MM.1S (cell line): ENCODE measurements around the gene FRMD1.

Experiments
- DNase-seq: peaks from one replicate; pipeline ENCODE4 v3.0.0-alpha.2; 2015
- H2AFZ ChIP-seq: fragments of 300-600 bp; sonication (generic); 2 replicates; pipeline ENCODE4 v1.6.0; 2016; ENCODE audit warnings: antibody characterized with exemption, low read length
- H3F3A ChIP-seq: fragments of 300-600 bp; sonication (generic); 2 replicates; pipeline ENCODE4 v1.6.1; 2016; ENCODE audit warnings: mild to moderate bottlenecking, antibody characterized with exemption, low read length, moderate library complexity, mixed read lengths; ENCODE audit not compliant: insufficient read depth
- H3K27ac ChIP-seq: fragments of 300-600 bp; sonication (generic); 2 replicates; pipeline ENCODE4 v1.5.1; 2016; ENCODE audit warnings: mild to moderate bottlenecking, low read length
- H3K27me3 ChIP-seq: fragments of 300-600 bp; sonication (generic); replicated peaks from 2 replicates; pipeline ENCODE4 v1.6.0; 2016; ENCODE audit warnings: low read length; ENCODE audit not compliant: insufficient read depth
- H3K36me3 ChIP-seq: fragments of 300-600 bp; sonication (generic); replicated peaks from 2 replicates; pipeline ENCODE4 v1.6.1; 2016; ENCODE audit warnings: mild to moderate bottlenecking, low read length, mixed read lengths; ENCODE audit not compliant: insufficient read depth
- H3K4me1 ChIP-seq: fragments of 300-600 bp; sonication (generic); 2 replicates; pipeline ENCODE4 v1.6.1; 2016; ENCODE audit warnings: low read length, mixed read lengths
- H3K4me2 ChIP-seq: fragments of 300-600 bp; sonication (generic); 2 replicates; pipeline ENCODE4 v1.6.0; 2016; ENCODE audit warnings: low read depth, low read length
- H3K4me3 ChIP-seq: fragments of 300-600 bp; sonication (generic); 2 replicates; pipeline ENCODE4 v1.5.1; 2016; ENCODE audit warnings: low read length, mixed read lengths
- H3K79me2 ChIP-seq: fragments of 300-600 bp; sonication (generic); 2 replicates; pipeline ENCODE4 v1.6.1; 2016; ENCODE audit warnings: mixed run types, low read length, mixed read lengths
- H3K9ac ChIP-seq: fragments of 300-600 bp; sonication (generic); 2 replicates; pipeline ENCODE4 v1.6.1; 2016; ENCODE audit warnings: low read length, mixed read lengths
- H3K9me2 ChIP-seq: fragments of 300-600 bp; sonication (generic); replicated peaks from 2 replicates; pipeline ENCODE4 v1.6.1; 2016; ENCODE audit warnings: mild to moderate bottlenecking, low read length, mixed read lengths; ENCODE audit not compliant: insufficient read depth
- H3K9me3 ChIP-seq: fragments of 300-600 bp; sonication (generic); replicated peaks from 2 replicates; pipeline ENCODE4 v1.6.1; 2016; ENCODE audit warnings: mild to moderate bottlenecking, low read length, mixed read lengths; ENCODE audit not compliant: insufficient read depth
- H4K20me1 ChIP-seq: fragments of 300-600 bp; sonication (generic); 2 replicates; pipeline ENCODE4 v1.6.1; 2016; ENCODE audit warnings: mild to moderate bottlenecking, low read length, moderate library complexity, mixed read lengths; ENCODE audit not compliant: insufficient read depth
- CTCF ChIP-seq: fragments of 300-600 bp; sonication (generic); IDR thresholded peaks from 2 replicates; pipeline ENCODE4 v1.5.1; 2016; ENCODE audit warnings: antibody characterized with exemption, low read length, mixed read lengths
- EZH2 ChIP-seq: fragments of 300-600 bp; sonication (generic); optimal IDR thresholded peaks from 2 replicates; pipeline ENCODE3; 2017; ENCODE audit warnings: low read depth, mild to moderate bottlenecking, antibody characterized with exemption, low read length, mixed read lengths
- EZH2phosphoT487 ChIP-seq: fragments of 300-600 bp; sonication (generic); IDR thresholded peaks from 2 replicates; pipeline ENCODE4 v1.6.1; 2018; ENCODE audit warnings: antibody characterized with exemption, low read length

FRMD1 gene

DNA sequence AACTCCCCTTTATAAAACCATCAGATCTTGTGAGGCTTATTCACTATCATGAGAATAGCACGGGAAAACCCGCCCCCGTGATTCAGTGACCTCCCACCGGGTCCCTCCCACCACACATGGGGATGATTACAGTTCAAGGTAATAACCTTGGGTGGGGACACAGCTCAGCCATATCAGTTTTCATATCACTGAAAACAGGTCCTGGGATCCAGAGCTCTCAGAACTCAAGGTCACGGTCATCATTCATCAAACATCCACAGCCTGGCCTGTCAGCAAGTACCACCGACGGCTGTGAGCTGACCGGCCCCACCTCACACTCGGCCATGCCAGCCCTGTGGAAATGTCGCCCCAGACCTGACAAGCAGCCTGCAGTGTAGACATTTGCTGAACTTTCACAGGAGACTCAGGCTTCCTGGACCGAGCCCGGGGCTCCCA is 14.1 kb upstream of the FRMD1 start:
- Histone ChIP-seq H2AFZ (no peak overlapping the region), H3K4me1 (no peaks in the 10 kb centered on the region), H3K9ac (no peak overlapping the region), H3K9me3 (no peaks in the 10 kb centered on the region), H3K36me3 (no peaks in the 10 kb centered on the region), H3F3A (no peaks in the 10 kb centered on the region), H3K27ac (no peak overlapping the region), H3K79me2 (no peaks in the 10 kb centered on the region), H3K4me2 (no peak overlapping the region), H3K27me3 (no peaks in the 10 kb centered on the region), H3K9me2 (no peaks in the 10 kb centered on the region), H3K4me3 (no peak overlapping the region), H4K20me1 (no peaks in the 10 kb centered on the region)
- no peak for DNase-seq
- TF ChIP-seq CTCF (no peak), EZH2 (no peak), EZH2phosphoT487 (no peak)

DNA sequence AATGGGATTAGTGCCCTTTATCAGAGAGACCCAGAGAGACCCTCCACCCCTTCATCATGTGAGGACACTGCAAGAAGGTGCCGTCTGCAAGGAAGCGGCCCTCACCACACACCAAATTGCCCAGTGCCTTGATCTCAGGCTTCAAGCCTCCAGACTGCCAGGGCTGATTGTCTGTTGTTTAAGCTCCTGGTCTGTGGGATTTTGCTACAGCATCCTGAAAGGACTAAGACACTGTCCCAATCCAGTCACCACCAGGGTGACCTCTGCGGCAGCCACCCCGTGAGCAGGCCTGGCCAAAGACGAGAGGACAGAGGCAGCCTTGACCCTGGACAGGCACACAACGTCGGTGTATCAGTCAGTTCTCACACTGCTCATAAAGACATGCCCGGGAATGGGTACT is 13.5 kb upstream of the FRMD1 start:
- no peaks in the 10 kb centered on the region for H3K9me2 ChIP-seq
- no peak for TF ChIP-seq EZH2
- TF ChIP-seq EZH2phosphoT487 = no peak
- no peak for TF ChIP-seq CTCF
- no peaks in the 10 kb centered on the region for H3K79me2 ChIP-seq

GRCh38 chr6:168091381-168092264 is 12.6 kb upstream of the FRMD1 start:
- Histone ChIP-seq H3K9me3 (no peaks in the 10 kb centered on the region), H3K27ac (no peak overlapping the region), H3K4me3 (no peak overlapping the region), H4K20me1 (no peaks in the 10 kb centered on the region), H3F3A (no peaks in the 10 kb centered on the region), H3K27me3 (no peaks in the 10 kb centered on the region), H2AFZ (no peak overlapping the region), H3K4me1 (no peaks in the 10 kb centered on the region), H3K36me3 (no peaks in the 10 kb centered on the region), H3K4me2 (no peak overlapping the region), H3K9ac (no peak overlapping the region), H3K9me2 (no peaks in the 10 kb centered on the region), H3K79me2 (no peaks in the 10 kb centered on the region)
- no peak for DNase-seq
- no peak for TF ChIP-seq CTCF
- TF ChIP-seq EZH2 = no peak
- TF ChIP-seq EZH2phosphoT487 = no peak

More for the DNA sequence above, 13.5 kb upstream of the FRMD1 start:
- DNase-seq = no peak
- no peaks in the 10 kb centered on the region for H3F3A ChIP-seq
- H2AFZ ChIP-seq = no peak overlapping the region
- H3K27ac ChIP-seq = no peak overlapping the region
- no peaks in the 10 kb centered on the region for H3K4me1 ChIP-seq
- H4K20me1 ChIP-seq = no peaks in the 10 kb centered on the region
- no peak overlapping the region for H3K4me2 ChIP-seq
- H3K9ac ChIP-seq = no peak overlapping the region
- H3K36me3 ChIP-seq = no peaks in the 10 kb centered on the region
- no peak overlapping the region for H3K4me3 ChIP-seq
- no peaks in the 10 kb centered on the region for H3K27me3 ChIP-seq
- H3K9me3 ChIP-seq = no peaks in the 10 kb centered on the region
